ENCODE results near the gene NPLOC4. TPM values are rescaled to one million over a fixed set of nuclear protein-coding genes. Genes with fewer than 3 reads are reported as not detected.

NPLOC4 gene
- total RNA-seq, 1 donor from 2014 or later: 51.9 TPM

DNA sequence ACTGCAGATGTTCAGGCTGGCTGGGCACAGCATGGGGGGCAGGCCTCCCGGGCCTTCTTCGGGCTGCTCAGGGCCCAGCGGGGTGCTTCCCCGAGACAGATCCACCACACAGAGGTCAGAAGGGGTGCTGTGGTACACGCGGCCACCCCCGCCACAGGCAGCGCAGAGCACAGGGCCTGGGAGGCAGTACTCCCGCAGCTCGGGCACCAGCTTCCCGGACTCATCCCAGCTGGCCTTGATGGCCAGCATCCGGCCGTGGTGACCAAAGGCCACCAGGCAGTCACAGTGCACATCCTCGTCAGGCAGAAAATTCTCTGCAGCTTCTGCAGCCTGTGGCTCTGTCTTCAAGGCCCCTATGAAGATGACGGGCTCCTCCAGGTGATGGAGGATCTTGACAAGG, 86.6 kb downstream of the NPLOC4 start:
- TF ChIP-seq, protein P1, sequence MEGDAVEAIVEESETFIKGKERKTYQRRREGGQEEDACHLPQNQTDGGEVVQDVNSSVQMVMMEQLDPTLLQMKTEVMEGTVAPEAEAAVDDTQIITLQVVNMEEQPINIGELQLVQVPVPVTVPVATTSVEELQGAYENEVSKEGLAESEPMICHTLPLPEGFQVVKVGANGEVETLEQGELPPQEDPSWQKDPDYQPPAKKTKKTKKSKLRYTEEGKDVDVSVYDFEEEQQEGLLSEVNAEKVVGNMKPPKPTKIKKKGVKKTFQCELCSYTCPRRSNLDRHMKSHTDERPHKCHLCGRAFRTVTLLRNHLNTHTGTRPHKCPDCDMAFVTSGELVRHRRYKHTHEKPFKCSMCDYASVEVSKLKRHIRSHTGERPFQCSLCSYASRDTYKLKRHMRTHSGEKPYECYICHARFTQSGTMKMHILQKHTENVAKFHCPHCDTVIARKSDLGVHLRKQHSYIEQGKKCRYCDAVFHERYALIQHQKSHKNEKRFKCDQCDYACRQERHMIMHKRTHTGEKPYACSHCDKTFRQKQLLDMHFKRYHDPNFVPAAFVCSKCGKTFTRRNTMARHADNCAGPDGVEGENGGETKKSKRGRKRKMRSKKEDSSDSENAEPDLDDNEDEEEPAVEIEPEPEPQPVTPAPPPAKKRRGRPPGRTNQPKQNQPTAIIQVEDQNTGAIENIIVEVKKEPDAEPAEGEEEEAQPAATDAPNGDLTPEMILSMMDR (conservative IDR thresholded peaks at IDR 0.05; ENCODE audit: low read depth, low read length): no peak
- DNase-seq (ENCODE audit: low read depth): no peak
- H3K4me3 ChIP-seq (ENCODE audit: low read depth, low read length): no peak overlapping the region

DNA sequence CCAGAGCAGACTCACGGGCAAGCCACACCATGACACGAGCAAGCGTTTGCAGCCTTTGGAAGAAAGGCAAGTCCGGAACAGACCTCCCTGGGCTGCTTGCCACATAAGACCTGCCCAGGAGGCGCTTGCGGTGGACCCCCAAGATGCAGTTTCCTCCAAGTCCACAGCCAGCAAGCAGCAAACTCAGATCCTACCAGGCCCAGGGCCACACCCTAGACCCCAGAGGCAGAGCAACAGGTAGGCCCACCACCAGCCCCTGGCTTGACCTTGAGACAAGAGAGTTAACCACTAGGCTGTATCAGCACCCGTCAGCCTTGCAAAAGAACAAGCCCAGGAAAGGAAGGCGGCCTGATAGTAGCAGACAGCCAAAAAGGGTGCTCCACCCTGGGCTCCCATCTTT, 87.1 kb downstream of the NPLOC4 start:
- TF ChIP-seq, protein P1 (conservative IDR thresholded peaks at IDR 0.05; ENCODE audit: low read depth, low read length): no peak
- DNase-seq (ENCODE audit: low read depth): no peak
- no peak overlapping the region for H3K4me3 ChIP-seq (ENCODE audit: low read depth, low read length)

DNA sequence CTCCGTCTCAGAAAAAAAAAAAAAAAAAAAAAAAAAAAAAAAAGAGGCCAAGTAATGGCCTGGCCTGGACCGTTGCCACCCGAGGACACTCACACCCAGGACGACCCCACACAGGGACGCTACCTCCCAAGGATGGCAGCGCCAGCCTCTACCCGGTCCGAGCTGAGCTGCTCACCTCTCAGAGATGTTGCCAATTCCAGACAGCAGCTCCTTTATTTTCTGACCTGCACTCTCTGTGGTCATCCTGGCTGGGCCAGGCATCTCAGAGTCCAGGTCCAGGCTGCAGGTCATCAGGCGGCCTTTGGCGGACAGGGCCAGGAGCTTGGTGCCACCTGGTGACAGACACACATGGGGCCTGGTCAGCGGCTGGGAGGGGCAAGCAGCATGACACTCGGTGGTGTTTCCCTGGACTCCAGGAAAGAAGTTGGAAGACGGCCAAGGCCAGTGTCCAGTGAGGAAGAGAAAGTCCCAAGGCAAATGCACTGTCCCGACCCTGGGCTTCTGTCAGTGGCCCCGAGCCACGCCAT, 87.8 kb downstream of the NPLOC4 start:
- no peak overlapping the region for H3K4me3 ChIP-seq (ENCODE audit: low read depth, low read length)
- TF ChIP-seq, protein P1 (conservative IDR thresholded peaks at IDR 0.05; ENCODE audit: low read depth, low read length): no peak
- no peak for DNase-seq (ENCODE audit: low read depth)

DNA sequence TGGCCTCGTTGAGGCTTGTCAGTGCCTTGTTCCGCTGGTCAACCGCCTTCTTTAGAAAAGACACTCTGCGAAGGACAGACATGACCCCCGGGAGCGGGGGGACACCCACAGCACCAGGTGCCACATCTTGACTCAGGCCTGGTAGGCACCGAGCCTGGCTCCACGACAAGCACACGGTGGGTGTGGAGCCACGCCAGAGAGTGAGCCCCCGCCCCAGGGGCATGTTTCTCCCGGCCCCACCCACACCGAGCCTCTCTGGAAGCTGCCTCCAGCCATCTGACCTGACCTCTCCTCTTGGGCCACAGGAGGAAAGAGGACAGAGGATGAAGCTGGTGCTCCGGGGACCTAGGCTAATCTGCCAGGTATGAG, 89.3 kb downstream of the NPLOC4 start:
- no peak for DNase-seq (ENCODE audit: low read depth)
- H3K4me3 ChIP-seq (ENCODE audit: low read depth, low read length): no peak overlapping the region
- TF ChIP-seq, protein P1 (conservative IDR thresholded peaks at IDR 0.05; ENCODE audit: low read depth, low read length): no peak

DNA sequence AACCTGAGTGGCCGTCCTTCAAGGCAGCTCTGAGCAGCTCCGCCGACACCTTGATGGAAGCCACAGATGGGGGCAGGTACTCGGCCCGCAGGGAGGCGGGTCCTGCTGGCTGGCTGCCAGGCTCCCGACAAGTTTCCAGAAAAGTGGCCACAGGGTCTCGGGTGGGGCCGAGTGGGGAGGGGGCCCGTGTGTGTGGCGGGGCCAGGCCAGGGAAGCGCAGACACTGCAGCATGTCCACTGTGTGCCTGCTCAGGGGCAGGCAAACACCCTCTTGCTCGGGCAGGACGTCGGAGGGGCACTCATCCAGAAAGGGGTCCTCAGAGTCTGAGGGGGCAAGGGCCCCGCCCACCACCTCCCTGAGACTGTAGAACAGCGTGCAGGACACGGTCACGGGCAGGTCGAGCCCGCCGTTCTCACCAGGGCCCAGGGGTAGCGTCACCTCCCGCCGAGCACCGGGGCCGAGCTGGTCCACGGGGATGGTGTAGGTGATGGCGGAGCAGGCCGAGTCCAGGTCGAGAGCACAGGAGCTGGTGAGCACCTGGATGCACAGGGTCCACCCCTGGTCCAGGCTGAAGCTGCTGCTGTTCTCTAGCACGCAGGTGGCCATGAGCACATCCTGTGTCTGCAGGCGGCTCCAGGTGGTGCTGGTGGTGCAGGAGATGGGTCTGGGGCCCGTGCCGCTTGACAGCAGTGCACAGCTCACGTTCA, 89.9 kb downstream of the NPLOC4 start:
- no peak overlapping the region for H3K4me3 ChIP-seq (ENCODE audit: low read depth, low read length)
- DNase-seq (ENCODE audit: low read depth): no peak
- TF ChIP-seq, protein P1 (conservative IDR thresholded peaks at IDR 0.05; ENCODE audit: low read depth, low read length): no peak

DNA sequence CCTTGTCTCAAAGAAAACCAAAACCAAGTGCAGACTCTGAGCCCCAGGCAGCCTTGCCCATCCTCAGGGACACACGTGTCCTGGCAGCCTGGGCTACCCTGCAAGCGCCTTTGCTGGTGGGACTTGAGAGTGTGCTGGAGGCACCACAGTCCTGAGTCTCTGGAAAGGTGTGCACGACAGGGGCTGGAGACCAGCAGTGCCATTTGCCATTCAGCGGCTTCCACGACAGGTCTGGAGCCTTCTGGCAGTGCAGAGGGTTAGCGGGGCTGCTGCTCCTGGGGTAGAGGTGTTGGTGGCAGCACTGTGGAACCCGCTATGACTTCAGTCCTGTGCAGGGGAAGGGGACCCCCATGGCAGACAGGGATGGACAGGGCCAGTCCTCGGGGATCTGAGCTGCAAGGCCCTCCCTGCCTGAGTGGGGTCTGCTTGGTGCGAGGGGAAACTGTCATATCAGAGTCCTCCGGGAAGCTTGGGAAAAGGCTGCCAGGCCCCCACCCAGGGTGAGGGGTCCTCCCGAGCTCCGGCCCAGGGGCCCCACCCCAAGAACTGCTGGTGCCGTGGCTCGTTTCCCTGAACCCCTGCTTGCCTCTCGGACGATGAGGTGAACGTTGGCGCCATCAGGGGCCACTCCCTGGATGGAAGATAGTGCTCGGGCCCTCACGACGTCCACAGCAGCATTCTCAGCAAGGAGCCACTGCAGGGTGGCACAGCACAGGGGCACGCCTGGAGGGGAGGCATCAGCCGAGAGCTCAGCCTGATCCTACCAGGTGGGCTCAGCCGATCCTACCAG, 91.6 kb downstream of the NPLOC4 start:
- DNase-seq (ENCODE audit: low read depth): no peak
- TF ChIP-seq, protein P1 (conservative IDR thresholded peaks at IDR 0.05; ENCODE audit: low read depth, low read length): no peak
- no peak overlapping the region for H3K4me3 ChIP-seq (ENCODE audit: low read depth, low read length)
